ENCODE measurements around the gene P2RY12.

DNA sequence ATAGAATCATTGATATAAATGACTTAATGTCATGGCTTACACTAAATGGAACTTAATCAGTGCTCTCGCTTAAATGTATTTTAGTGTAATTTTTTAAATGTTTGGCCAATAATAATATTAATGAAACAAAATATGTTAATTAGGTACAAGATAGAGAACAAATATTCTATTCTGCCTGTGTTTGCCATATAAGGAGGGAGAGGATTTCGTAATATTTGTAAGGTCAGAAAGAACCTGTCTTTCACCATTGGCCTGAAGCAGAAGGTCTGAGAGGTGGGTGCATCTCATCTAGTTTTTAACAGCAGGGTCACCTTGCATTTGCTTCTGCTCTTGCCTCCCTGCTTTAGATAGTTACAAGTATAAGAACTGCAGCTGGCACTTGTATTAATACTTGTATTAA lies 70.4 kb downstream of the P2RY12 start:
- no peak for TF ChIP-seq EZH2 (IDR thresholded peaks at IDR 0.05; ENCODE audit: borderline replicate concordance, insufficient read depth, low read depth, low read length, poor library complexity, severe bottlenecking)
- TF ChIP-seq, protein P1, sequence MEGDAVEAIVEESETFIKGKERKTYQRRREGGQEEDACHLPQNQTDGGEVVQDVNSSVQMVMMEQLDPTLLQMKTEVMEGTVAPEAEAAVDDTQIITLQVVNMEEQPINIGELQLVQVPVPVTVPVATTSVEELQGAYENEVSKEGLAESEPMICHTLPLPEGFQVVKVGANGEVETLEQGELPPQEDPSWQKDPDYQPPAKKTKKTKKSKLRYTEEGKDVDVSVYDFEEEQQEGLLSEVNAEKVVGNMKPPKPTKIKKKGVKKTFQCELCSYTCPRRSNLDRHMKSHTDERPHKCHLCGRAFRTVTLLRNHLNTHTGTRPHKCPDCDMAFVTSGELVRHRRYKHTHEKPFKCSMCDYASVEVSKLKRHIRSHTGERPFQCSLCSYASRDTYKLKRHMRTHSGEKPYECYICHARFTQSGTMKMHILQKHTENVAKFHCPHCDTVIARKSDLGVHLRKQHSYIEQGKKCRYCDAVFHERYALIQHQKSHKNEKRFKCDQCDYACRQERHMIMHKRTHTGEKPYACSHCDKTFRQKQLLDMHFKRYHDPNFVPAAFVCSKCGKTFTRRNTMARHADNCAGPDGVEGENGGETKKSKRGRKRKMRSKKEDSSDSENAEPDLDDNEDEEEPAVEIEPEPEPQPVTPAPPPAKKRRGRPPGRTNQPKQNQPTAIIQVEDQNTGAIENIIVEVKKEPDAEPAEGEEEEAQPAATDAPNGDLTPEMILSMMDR (IDR thresholded peaks at IDR 0.05), result no peak
